A172 (cell line): ENCODE results near the gene CMTM8. TPM values are rescaled to one million over a fixed set of nuclear protein-coding genes. Genes with fewer than 3 reads are reported as not detected.
"Not testable (repeated sequence)": the region's sequence is repeated elsewhere in the genome, so short reads cannot be mapped to it uniquely, and the experiment has no call there.

Experiments
- DNase-seq: peaks from one replicate; pipeline ENCODE4 v3.0.0-alpha.2; 2015; ENCODE audit warnings: low spot score
- total RNA-seq: library from RNA; depleted of rRNA; stranded (reverse); fragments of >200 nt; shearing (Covaris generic); gene quantifications from 2 replicates; pipeline ENCODE4 v1.2.3, GENCODE V29; 2014; rRNA removed

CMTM8 gene, protein sequence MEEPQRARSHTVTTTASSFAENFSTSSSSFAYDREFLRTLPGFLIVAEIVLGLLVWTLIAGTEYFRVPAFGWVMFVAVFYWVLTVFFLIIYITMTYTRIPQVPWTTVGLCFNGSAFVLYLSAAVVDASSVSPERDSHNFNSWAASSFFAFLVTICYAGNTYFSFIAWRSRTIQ
- 3.4 and 3.5 TPM in 2 replicates for total RNA-seq

DNA sequence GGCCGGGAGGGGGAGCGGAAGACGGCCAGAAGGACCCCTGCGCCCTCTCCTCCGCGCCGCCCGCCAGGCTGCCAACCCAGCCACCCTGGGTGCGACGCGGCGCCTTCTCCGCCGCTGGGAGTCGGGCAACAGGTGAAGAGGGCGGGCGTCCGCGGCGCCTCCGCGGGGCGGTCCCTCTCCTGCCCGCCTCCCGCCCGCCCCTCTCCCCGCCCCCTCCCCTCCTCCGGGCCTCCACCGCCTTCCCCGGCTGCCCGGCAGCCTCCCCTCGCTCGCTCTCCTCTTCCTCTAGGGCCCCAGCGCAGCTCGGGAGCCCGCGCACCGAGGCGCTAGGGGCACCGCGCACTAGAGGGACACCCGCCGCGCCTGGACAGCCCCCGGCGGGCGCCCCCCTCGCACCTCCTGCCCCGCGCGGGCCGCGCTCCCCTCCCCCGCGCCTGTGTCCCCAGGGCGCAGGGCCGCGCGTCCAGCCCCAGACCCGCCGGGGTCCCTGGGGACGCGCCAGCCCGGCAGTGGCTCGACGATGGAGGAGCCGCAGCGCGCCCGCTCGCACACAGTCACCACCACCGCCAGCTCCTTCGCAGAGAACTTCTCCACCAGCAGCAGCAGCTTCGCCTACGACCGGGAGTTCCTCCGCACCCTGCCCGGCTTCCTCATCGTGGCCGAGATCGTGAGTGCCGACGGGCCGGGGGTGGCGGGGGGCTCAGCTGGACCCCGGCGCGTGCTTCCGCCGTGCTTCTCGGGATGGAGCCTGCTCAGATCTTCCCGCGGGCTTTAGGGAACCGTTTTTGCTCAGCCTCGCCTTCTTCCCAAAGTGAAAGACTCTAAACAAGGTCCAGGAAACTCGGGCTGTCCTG lies at the start of gene CMTM8:
Gene CMTM8 (plus strand): TSS at position 228 of the 854 bp plus-strand sequence. CDS start 293 bp downstream, at position 521.
- DNase-seq = peak; percentile 27

DNA sequence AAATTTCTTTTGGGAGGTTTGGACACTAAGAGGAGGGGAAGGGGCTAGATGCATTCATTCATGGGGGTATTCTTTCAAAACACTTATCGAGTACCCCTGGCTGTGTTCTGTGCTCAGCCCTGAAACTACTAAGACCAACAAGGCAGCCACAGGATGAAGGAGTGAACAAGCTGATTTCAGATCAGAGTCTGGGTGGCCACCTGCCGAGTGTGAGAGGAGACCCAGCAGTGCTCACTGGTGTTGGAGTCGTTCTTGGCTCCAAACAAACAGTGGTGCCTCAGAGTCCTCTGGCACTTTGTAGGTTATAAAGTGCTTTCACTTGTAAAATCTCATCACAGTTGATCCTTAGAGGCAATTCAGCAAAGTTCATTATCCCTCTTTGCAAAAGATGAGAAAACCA lies 48.8 kb upstream of the CMTM8 start:
- no peak for DNase-seq

DNA sequence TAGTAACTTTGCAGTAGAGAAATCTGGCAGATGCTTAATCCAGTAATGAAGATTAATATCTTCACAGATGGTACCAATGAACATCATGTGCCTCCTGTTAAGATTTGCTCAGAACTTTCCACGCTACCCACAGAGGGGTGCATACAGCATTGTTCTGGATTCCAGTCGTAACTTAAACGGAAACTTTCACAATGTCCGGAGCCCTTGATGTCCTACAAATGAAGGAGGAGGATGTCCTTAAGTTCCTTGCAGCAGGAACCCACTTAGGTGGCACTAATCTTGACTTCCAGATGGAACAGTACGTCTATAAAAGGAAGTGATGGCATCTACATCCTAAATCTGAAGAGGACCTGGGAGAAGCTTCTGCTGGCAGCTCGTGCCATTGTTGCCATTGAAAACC lies 47.9 kb upstream of the CMTM8 start:
- not testable (repeated sequence) for DNase-seq

DNA sequence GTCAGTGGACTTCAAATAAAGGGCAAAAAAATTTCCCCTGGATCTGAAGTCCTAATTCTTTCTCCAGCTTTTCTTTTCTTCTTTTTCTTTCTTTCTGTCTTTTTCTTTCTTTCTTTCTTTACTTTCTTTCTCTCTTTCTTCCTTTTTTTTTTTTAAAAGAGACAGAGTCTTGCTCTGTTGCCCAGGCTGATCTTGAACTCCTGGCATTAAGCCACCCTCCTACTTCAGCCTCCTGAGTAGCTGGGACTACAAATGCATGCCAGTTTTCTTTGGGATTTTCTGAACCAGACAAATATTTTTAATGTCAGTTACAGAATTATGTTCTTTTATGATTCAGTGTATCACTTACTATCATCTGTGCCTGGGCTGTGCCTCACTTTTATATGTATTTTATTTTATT lies 45.4 kb upstream of the CMTM8 start:
- DNase-seq = no peak

DNA sequence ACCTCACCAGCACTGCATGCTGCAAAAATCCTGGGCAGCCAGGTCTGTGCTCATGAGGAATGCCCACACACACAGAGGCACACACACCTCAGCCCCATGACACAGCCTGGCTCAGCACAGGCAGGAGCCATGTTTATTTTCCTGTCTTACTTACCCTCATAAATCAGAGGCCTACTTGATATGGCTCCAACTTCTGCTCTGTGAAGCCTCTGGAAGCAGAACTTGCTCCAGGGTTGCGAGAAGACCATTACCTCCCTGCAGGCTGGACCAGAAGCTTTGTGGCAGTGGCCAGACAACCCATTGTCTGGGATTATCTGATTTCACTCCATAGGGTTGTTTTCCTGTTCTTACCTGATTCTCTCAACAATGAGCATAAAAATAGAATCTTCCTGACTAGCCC lies 43.8 kb upstream of the CMTM8 start:
- no peak for DNase-seq

DNA sequence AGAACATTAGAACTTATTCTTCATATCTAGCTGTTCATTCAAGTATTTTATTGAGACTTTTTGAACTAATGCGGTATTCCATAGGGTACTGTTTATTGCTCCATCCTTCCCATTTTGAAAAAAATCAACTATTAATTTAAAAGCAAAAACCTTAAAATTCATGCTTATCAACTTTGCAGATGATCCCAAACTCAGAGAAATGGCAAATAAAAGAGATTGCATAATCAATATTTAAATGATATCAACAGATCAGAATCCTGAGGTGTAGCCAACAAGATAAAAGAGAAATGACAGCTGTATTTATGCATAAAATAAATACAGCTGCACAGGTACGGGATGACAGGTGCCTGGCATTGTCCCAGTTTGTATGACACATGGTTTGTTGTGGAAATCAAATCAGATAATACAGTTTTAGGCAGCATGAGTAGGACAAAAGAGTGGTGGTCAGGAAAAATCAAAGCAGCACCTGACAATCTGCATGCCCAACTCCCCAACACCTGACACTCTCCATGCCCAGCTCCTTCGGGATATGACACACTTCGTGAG lies 42.4 kb upstream of the CMTM8 start:
- no peak for DNase-seq

DNA sequence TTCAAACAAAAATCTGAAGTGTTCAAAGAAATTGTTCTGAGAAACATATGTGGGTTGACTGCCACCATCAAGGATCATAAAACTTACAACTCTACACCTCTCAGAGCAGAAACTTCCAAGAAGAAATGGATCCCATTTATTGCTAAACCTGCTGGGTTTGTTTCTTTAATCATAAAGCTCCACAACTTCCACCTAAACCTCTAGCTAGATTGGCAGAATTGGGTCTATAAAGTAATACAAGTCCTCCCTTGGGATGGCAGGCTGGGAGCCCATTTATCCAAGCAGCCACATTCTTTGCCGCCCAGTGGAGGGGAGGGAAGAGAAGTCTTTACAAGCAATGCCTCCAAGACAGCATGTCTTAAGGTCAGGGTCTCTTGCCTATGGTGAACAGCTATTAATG lies 40.5 kb upstream of the CMTM8 start:
- no peak for DNase-seq

DNA sequence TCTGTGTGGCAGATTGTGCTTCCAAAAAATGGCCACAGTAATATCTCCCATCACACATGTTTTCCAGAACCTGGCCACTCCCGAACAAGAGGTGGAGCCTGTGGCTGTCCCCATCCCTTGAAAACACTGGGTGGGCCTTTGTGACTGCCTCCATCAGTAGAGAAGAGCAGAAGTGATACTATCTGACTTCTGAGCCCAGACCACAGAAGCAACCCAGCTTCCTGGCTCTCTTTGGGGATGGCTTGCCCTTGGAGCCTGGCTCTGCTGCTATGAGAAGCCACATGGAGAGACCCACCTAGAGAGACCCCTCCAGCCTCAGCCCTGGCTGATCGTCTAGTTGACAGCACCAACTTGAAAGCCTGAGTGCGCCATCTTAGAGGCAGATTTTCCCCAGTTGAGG lies 39.8 kb upstream of the CMTM8 start:
- no peak for DNase-seq

DNA sequence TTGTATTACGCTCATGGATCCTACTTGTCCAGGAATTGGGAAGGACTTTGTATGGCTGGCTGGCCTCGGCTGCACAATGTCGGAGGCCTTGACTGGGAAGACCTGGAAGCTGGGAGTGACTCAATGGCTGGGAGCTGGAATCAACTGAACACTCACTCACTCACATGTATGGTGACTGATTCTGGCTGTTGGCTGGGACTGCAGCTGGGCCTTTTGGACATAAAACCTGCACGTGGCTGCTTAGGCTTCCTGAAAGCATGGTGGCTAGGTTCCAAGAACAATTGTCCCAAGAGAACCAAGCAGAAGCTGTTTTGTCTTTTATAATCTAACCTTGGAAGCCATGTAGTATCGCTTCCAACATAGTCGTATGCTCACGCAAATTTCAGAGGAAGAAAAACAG lies 38.0 kb upstream of the CMTM8 start:
- peak; percentile 9 for DNase-seq

DNA sequence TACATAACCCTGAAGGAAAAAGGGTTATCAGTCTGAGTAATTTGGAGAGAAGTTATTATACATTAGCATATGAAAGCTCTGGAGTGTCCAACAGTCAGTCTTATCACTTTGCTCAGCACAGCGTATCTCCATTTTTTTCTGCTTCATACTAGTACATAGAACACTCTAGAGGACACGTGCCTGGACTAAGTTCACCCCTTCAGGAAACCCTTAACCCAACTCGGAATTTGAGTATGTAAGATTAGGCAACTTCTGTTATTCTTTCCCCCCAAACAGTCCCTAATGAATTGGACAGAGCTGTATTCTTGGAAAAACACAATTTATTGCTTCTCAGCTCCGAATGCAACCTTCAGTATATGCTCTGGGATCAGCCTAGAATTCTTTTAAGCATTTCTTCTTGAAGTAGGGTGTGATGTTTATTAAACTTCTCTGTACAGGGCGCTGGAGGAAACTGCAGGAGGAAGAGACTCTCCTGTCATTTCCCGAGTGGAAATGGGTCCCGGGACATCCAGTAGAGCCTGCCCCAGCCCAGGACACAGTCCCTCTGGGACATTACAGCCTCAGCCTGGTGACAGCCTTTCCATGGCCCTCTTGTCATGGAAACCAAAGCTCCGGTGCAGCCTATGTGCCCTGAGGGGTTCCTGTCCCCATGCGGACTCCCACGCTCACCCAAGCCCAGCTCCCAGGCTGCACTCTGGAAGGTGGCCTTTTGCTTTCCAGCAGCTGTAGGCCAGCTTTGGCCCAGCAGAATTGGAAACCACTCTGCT lies 37.3 kb upstream of the CMTM8 start:
- DNase-seq = no peak

DNA sequence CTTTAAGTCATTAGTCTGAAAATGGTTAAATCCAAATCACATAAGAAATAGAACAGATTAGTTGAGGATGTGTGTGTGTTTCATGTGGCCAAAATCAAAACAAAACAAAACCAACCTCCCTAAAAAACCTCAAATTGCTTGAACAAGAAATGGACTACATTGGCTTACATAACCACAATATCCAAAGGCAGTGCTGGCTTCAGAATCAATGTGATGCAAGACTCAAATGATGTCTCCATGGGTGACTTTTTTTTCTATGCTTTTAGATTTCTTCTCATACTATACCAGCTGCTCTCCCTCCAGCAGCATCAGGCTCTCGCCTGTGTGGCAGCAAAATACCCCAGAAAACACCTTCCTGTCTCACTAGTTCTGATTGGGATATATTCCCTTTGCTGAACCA lies 36.0 kb upstream of the CMTM8 start:
- no peak for DNase-seq

DNA sequence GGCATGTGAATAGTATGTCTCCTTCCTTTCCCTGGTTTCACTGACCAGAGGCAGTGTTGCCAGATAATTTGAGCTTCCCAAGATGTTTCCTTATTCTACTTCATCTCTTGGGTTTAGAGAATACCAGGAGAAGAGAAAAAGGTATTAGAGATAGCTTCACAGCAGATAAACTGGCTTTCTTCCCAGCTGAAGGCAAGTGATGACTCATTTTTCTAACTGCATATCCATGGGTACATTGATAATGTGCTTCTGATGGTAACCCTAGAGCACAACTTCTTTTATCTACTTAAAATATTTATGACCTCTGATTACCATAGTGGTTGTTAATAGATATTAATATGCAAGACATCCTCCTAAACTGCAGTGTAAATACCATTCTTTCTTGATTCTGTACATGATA lies 34.6 kb upstream of the CMTM8 start:
- DNase-seq = peak; percentile 35

DNA sequence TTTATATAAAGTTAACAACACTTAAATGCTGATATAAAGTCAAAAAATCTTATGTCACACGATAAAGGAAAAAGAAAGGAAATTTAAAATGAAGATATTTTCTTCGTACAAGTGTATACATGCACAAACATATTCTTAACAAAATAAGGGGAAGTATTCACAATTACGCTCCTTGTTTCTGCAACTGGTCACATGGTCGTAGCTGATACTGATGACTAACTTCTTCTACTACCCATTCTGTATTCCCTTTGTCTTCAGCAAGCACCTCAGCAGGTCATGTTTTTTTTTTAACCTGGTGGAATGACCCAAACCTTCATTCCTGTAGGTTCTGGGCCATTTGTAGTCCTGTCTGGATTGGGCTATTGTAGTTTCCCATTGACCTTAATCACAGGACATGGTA lies 30.0 kb upstream of the CMTM8 start:
- no peak for DNase-seq

DNA sequence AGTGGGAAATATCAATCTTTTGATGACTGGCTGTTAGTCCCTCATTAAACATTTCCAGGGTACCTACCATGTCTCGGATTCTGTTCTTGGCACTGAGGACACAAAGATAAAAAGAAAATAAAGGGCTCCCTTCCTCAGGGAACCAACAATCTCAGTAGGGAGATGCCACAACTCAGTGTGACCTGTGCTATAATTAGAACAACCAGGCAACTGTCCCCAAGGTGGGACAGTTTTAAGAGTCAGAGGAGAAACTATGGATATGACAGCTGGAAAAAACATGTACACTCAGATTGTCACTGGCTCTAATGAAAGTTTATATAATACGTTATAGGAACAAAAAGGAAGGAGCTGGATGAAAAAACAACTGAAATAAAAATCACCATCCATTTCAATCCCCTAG lies 23.3 kb upstream of the CMTM8 start:
- no peak for DNase-seq

DNA sequence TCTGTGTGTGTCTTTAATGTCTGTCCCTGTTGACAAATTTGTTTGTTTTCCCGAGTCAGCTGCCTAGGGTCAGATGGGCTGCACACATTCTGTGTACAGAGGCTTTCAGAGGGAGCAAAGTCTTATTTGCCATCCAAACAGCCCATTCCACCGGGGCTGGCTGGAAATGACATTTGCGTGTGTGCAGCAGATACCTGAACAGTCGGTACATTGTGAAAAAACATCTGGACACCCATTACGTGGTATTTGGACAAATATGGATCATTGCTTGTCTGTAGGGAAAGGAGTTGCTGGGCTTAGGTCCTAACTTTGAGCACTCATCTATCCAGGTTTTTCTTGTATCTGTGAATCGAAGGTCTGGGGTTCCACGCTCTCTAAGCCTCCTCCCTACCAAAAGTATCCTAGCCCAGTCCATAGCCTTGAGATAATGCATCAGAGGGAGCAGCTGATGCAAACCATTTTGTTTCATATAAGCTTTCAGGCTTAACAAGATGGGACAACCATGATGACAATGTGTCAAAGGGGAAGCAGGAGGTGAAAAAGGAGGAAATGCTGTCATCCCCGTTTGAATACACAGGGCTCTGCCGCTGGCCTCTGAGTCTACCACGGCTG lies 22.2 kb upstream of the CMTM8 start:
- DNase-seq = no peak

DNA sequence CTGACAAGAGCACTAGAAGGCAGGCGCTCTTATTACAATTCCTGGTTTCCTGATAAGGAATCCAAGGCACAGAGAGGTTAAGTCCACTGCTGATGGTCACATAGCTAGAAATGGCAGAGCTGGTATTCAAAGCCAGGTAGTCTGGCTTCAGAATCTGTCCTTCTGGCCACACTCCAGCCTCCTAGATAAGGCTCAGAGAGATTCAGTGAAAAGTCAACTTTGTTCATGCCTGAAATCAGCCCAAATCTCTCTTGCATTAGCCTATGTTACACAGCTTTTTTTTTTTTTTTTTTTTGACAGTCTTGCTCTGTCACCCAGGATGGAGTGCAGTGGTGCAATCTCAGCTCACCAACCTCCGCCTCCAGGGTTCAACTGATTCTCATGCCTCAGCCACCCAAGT lies 21.1 kb upstream of the CMTM8 start:
- no peak for DNase-seq

DNA sequence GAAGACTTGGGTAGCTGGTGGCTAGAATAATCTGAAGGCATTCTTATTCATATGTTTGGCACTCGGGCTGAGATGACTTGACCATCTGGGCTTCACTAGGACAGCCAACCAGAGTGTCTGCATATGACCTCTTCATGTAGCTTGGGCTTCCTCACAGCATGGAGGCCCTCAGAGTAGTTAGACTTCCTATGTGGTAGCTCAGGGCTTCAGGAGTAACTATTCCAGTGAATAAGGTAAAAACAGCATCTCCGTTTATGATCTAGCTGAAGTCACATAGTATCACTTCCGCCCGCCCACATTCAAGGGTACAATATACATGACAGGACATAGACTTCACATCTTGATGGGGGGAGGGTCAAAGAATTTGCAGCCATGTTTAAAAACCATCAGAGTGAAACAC lies 18.9 kb upstream of the CMTM8 start:
- DNase-seq = no peak

DNA sequence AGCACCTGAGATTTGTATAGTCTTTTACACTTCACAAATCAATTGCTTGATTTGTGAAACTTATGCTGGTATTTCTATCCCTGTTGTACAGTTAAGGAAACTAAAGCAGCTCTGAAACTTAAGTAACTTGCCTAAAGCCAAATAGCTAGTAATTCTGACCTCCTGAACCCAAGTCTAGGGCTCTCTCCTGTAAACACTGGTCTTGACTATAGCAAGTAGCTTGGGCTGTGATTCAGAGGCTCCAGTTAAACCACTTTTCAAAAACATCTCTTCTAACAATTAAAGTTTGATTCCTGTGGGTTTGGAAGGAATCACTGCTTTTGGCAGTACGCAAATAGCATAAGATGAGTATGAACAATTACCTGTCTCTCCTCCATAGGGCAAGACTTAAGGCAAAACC lies 18.5 kb upstream of the CMTM8 start:
- no peak for DNase-seq

DNA sequence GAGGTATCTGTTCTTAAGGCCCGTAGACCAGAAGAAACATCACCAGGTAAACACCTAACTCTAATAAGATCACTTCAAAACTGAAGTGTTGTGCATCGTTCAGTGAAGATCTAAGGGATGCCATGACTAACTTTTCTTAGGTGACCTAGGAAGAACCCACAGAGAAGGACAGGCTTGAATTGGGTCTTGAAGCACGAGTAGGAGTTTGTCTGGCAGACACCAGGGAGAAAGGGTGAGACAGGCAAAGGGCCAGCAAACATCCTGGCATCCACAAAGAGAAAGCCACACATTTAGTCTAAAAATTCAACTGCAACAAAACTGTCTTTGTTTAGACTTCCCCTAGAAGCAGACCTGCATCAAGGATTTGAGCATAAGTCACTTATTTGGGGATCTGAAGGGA lies 15.5 kb upstream of the CMTM8 start:
- DNase-seq = no peak

DNA sequence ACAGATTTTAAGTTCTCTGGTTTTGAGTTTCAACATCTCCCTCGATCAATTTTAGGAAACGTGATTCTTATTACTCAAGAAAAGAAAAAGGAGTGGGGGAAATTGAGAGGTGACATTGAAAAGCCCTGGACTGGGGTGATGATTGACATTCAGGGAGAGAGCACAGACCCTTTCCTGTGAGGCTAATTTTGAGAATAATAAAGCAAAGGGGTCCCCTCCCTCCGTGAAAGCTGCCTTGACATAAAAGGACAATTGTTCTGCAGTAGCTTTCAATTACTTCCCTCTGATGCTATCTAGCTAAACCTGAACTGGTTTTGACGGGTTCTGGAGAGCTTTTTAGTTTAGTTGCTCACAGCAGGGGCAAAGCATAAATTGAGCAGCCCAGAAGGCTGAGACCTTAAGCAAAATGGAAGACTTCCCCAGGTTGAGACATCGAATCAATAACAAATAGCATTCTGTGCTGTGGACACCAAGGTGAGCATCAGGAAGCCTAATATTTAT lies 14.4 kb upstream of the CMTM8 start:
- no peak for DNase-seq

DNA sequence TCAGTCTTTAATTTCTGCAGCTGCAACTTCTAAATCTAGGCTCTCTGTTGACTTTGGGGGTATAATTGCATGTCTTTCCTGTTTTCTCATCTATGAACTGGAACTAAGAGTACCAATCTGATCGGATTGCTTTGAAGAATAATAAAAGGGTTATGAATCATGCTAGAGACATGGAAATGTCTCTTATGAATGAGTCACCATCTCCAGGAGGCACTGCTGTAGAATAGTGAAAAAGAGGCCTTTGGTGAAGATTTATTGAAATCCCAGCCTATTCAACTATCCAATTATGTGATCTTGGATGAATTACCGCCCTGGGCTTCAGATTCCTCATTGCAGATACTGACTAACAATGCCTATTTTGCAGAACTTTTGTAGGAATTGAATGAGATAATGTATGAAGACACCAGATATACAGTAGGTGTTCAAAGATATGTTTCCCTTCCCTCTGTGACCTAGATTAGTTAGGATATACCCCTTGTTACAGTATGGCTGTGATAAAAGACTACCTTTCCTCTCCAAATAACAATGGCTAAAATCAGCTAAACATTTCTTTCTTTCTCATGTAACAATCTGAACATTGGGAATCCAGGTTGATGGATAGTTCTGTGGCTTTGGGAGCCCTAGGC lies 11.5 kb upstream of the CMTM8 start:
- peak; percentile 77 for DNase-seq
